HG03025 (cell line): ENCODE data around the gene EIF2B5.
"Not testable (repeated sequence)": the region's sequence is repeated elsewhere in the genome, so short reads cannot be mapped to it uniquely, and the experiment has no call there.

ENCODE experiments used
- ATAC-seq: cut with Tn5 transposase; IDR thresholded peaks from one replicate; pipeline ENCODE4 v1.9.1; 2021; ENCODE audit warnings: mild to moderate bottlenecking, moderate library complexity; ENCODE audit not compliant: unreplicated experiment, low FRiP score

The EIF2B5 gene

DNA sequence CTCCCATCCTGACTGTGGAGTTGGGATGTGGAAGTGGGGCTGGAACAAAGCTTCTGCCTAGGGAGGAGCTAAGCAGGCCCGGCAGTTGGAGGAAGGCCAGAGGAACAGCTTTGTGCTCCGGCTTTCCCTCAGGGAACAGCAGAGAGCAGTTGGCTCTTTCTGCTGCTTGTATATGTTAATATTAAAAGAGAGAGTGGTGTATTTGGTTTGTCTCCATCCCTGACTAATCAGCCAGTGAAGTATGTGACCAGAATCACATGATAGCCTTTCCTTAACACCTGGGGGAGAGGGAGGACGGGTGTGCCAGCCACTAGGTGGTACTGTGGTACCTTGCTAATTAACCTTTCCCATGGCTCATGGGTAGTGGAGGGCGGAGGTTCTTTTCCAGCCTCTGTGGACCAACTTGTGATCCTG is 10.0 kb downstream of the EIF2B5 start:
- ATAC-seq: no peak

DNA sequence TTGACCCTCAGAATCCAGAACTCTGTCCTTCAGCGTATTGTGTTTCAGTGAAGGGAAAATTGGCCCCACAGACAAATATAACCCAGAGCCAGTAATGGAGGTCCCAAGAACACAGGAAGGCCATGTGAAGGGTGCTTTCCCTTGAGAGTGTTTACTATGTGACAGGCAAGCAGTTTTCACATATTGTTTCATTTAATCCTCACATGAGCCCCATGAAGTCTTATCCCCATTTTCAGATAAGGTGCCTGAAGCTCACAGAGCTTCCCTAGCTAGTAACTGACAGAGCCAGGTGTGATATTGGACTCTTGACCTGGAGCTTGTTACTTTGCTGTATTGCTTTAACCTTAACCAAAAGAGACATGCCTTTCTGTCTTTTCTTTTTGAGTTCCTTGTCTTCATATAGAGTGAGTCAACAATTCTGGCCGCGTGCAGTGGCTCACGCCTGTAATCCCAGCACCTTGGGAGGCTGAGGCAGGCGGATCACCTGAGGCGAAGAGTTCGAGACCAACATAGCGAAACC is 10.7 kb downstream of the EIF2B5 start:
- ATAC-seq: no peak

DNA sequence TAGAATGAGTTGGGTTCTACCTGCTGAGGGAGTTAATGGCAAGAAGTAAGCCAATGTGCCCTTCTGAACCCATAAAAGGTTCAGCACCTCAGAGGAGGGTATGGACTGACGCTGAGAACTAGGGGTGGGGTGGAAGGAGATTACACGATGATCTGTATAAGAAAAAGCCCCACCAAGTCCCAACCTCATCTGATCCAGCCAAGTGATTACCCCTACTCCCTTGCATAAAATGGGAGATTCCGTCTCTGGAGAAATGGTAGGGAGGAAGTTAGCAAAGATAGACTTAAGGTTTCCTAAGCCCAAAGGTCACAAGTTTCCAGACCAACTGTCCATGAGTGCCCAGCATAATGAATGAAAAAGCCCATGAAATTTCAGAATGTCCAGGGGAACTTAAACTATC is 12.9 kb downstream of the EIF2B5 start:
- ATAC-seq: no peak

DNA sequence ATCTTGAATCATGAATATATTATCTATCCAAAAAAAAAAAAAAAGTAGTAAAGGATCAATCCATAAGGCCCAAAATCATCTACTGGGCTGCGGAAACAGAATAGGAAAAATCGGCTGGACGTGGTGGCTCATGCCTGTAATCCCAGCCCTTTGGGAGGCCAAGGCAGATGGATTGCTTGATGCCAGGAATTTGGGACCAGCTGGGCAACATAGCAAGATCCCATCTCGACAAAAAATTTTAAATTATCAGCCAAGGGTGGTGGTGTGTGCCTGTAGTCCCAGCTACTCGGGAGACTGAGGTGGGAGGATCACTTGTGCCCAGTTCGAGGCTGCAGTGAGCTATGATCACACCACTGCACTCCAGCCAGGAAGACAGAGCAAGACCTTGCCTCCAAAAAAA is 14.0 kb downstream of the EIF2B5 start:
- ATAC-seq: no peak

DNA sequence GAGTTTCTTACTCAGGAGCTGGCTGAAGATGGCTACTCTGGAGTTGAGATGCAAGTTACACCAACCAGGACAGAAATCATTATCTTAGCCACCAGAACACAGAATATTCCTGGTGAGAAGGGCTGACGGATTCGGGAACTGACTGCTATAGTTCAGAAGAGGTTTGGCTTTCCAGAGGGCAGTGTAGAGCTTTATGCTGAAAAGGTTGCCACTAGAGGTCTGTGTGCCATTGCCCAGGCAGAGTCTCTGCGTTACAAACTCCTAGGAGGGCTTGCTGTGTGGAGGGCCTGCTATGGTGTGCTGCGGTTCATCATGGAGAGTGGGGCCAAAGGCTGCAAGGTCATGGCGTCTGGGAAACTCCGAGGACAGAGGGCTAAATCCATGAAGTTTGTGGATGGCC is 14.6 kb downstream of the EIF2B5 start:
- ATAC-seq: not testable (repeated sequence)

DNA sequence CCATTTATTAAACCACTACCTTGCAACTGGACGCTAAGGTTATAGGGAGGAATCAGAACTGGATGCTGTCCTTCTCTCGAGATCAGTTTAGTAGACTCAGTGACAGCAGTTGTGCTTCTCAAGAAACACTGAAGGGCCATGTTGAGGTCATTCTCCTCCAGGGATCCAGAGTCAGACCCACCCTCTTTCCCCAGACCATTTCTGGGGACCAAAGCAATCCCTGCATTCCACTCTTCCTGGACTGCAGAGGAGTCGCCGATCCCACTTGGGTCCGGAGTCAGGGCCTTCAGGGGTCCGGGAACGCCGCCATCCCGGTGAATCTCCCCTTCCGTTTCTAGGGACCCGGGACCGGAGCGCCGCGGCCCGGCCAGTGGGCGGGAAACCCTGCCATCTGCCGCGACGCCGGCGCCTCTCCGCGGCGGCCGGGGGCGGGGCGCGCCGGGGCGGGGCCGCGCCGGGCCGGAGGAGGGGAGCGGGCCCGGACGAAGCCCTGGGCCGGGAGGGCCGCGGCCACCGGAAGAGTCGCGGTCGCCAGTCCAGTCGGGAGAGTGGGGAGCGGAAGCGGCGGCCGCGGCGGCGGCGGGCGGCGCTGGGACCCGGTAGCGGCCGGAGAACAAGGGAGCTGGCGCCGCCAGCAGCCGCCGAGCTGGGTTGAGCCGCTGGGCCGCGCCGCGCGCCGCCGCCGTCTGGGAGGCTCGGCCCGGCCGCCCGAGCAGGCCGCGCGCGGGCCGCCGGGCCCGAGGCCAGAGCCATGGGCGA is 19.9 kb downstream of the EIF2B5 start, which contains the start of gene DVL3:
Gene DVL3 (plus strand): TSS at position 493 of the 759 bp plus-strand sequence. CDS start 259 bp downstream, at position 752.
- peak; percentile 62 for ATAC-seq

DNA sequence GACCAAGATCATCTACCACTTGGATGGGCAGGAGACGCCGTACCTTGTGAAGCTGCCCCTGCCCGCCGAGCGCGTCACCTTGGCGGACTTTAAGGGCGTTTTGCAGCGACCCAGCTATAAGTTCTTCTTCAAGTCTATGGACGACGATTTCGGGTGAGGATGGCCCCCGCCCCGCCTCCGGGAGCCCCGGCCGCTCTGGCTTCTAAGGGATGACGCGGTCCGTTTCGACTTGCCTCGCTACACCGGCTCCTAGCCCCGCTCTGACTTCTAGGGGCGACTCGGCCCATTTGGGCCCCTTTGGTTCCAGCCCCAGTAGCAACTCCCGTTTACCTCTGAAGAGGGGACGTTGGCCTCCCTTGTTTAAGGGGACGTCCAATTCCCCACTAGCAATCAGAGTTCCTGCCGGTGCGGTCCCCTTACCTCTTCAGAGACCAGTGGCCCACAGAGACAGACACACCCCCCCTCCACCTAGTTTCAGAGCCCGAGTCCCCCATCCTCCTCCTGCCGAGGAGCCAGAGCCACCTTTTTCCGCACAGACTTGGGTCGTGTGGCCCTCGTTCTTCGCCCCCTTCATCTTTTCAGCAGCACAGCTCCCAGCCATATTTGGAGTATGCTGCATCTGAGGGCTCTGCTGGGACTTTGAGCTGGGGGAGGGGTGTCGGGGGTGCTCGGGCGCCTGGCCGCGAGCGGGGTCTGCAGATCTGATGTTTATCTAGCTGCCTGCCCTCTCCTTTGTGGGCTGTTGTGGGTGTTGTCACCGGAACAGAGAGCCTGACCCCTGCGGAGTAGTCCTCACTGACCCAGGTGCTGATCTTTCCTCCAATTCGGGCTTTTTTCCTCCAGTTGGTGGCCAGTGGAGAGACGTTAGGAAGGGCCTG is 20.7 kb downstream of the EIF2B5 start:
- ATAC-seq: peak; percentile 25

DNA sequence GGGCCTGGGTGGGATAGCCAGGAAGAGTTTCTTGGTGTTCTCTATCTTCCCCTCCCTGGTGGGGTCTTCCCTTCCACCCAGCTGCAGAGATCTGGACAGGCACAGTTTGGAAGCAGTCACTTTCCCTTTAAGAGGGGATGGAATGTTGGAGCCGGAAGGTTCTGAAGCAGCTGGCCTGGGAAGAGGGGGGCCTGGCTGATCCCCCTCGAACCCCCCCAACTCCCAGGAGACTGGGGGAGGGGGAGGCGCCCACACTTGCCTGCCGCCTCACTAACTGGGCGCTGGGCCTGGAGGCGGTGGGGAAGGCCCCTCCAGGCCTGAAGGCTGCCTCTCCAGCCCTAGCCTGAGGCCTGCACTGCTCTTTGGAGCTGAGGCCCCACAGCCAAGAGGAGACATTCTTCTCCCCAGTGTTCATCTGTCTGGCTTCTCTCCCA is 21.4 kb downstream of the EIF2B5 start:
- no peak for ATAC-seq

DNA sequence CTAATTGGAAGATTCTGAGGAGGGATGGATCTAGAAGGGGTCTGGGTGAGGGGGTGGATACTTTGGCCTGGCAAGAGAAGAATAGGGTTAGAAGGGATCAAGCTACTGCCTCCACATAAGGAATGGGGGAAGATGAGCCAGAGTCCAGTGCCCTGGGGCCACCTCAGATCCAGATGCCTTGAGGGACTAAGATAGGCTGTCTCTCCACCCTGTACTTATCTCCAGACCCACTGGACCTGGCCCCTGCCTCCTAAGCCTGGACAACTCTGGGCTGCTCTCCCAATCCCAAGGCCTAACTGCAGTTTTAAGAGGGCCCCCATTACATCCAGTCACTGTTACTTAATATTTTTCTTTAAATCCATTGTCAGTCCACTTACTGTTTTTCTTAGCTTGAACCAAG is 22.0 kb downstream of the EIF2B5 start:
- ATAC-seq: no peak

DNA sequence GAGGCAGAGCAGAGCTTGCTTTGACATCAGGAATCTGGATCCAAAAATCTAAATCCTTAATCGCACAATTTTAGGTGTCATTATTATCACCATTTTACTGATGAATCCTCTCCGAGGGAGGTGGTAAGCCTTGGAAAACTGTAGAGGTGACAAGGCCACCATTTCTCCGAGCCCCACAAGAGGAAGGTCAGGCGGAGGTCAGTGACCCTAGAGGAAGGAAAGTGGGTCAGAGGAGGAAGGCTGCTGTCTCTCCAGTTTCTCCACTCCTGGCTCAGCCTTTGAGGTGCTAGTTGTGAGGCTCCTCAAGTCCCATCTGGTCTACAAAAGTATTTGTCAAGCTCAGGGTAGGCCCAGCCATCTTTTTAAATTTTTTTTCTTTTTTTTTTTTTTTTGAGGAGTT is 23.2 kb downstream of the EIF2B5 start:
- ATAC-seq: no peak

DNA sequence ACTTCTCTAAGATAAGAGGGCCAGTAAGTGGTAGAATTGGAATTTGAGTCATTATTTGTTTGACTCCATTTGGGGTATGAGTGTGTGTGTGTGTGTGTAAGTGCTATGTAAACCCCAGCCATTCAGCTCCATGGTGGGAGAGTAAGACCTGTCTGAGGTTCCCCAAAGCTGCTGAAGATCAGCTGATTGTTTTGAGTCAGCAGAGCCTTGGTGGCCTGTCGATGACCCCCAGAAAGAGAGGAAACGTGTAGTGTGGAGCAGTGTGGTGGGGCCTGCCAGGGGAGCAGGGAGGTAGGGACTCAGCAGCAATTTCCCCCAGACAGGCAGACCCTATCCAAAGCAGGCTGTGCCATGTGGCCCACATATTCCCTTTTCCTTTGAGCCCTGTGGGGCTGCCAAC is 25.3 kb downstream of the EIF2B5 start:
- ATAC-seq: no peak

DNA sequence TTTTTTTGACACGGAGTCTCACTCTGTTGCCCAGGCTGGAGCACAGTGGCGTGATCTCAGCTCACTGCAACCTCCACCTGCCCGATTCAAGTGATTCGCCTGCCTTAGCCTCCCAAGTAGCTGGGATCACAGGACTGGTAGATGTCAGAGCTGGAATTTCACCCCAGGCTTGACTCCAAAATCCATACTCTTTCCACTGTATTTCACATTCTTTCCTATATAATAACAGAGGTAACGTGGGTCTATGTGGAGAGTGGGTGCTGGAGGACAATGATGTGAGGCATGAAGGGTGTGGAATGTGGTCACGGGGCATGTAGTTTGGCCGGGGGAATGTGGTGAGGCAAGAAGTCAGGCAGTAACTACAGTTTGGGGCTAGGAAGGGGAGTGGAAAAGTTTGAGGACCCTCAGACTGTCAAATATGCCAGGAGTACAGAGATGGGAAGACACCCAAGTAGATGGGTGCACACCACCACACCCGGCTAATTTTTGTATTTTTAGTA is 27.5 kb downstream of the EIF2B5 start:
- ATAC-seq: not testable (repeated sequence)

DNA sequence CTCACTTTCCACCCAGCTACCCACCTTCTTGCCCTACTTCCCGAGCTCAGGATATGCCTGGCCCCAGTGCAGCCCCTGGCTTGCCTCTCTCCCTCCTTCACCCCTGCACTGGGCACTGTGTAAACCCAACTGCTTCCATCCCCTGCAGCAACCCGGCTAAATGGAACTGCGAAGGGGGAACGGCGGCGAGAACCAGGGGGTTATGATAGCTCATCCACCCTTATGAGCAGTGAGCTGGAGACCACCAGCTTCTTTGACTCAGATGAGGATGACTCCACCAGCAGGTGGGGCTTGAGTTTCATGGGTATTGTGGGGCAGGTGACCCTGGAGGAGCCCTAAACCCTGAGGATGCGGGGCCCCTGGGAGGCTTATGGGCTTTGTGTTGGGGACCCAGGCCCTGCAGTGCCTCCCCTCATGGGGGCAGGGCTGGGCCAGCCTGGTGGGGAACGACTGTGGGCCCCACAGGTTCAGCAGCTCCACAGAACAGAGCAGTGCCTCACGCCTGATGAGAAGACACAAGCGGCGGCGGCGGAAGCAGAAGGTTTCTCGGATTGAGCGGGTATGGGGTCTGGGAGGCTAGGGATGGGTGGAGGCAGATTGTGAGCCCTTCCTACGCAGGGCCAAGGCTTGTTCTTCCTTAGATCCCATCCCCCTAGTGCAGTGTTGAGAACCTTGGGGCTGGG is 29.6 kb downstream of the EIF2B5 start:
- ATAC-seq: no peak

DNA sequence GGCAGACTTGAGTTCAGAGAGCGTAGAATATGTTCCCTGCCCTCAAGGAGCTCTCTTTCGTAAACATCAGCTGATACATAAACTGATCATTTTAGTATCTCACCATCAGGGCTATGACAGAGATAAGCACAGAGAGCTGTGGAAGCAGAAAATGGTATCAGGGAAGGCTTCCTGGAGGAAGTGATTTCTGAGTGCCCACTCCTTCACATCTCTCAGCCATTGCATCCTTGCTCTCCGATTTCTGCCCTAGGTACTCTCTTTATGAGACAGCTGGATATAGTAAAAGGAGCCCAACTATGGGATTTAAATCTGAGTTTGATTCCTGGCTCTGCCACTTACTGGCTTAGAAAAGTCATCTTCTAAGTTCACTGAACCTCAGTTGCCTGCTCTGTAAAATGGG is 30.4 kb downstream of the EIF2B5 start:
- no peak for ATAC-seq

DNA sequence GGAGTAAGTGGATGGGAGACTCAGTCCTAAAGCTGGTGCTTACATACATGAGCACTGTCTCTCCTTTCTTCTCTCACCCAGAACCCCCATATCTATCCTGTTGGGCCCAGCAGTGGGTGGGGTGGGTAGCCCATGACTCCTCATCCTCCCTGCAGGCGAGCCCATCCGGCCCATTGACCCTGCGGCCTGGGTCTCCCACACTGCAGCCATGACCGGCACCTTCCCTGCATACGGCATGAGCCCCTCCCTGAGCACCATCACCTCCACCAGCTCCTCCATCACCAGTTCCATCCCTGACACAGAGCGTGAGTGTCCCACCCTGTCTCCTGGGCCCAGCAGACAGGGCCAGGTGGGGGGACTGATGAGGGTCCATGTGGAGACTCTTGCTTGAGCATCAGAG is 31.5 kb downstream of the EIF2B5 start:
- ATAC-seq: no peak

DNA sequence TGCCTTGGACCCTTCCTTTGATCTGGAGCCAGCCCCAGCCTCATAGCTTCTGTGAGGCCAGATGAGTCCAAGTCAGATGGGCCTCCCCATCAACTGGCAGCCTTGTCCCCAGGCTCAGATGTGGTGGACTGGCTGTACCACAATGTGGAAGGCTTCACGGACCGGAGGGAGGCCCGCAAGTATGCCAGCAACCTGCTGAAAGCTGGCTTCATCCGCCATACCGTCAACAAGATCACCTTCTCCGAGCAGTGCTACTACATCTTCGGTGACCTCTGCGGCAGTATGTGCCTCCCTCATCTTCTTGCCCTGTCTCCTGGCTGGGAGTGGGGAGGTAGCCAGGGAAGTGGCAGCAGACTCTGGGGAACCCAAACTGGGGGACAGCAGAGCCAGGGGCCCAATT is 32.6 kb downstream of the EIF2B5 start:
- ATAC-seq: no peak

DNA sequence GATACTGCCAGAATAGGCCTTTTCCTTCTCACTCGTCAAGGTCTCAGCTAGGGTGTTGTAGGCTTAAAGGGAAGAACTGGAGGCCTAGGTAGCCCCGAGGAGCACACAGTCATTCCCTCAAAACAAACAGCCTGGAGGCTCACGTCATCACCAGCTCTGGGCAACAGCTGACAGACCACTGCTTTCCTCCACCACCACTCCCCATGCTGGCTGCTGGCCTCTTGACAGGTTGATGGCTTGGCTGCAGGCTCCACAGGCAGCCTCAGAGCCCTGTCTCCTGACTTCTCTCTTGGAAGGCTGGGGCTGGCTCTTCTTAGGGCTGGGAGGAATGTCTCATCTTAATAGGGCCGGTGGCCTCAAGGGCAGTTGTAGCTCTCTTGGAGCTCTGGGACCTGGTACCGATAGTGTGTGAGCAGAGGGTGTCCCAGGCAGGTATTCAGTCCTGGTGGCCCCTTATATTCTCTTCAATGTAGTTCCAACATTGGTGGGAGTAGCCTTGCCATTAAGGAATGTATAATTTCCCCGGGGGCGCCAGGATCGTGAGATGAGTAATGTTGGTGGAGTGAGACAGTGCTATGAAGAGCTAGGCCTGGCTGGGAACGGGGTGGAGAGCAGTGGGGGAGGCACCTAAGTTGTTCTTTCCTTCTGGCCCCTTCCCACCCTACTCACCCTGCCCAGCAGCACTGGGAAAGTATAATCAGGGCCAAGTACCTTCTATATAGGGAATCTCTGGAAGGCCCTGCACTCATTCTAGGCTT is 33.4 kb downstream of the EIF2B5 start:
- no peak for ATAC-seq

DNA sequence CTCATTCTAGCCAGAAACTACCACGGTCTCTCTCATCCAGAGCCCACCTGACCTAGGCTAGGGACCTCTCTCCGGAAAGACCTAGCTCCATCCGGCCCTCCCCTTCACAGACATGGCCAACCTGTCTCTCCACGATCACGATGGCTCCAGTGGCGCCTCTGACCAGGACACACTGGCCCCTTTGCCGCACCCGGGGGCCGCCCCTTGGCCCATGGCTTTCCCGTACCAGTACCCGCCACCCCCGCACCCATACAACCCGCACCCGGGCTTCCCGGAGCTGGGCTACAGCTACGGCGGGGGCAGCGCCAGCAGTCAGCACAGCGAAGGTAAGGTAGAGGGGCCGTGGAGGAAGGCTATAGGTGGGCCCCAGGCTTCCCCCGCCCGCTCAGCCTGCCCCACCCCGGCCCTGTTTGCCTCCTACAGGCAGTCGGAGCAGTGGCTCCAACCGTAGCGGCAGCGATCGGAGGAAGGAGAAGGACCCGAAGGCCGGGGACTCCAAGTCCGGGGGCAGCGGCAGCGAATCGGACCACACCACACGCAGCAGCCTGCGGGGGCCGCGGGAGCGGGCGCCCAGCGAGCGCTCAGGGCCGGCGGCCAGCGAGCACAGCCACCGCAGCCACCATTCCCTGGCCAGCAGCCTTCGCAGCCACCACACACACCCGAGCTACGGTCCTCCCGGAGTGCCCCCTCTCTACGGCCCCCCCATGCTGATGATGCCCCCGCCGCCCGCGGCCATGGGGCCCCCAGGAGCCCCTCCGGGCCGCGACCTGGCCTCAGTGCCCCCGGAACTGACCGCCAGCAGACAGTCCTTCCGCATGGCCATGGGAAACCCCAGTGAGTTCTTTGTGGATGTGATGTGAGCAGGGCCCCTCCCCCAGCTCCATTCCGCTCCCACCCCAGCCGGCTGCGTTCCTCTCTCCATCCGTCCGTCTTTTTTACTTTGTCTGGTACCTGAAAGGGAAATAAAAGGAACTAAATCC is 35.0 kb downstream of the EIF2B5 start:
- no peak for ATAC-seq

DNA sequence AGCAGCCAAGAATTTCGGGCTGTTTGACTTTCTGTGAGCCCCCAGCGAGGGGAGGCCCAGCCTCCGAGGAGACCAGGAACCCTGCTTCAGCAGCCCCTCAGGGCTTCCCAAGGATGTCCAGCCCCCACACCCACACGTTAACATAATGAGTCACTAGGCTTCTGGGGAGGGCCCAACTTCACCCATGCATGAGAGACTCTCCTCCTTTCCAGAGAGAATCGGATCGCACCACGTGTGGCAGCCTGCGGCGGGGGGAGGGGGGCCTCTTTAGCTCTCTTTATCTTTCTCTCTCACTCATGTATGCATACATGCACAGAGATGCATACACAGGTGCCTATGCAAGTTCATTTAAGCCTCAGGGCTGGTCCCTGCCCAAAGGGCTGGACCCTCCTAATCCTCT is 36.4 kb downstream of the EIF2B5 start:
- no peak for ATAC-seq
